8988T (cell line): ENCODE data around the gene IQSEC3.

Source experiments
- DNase-seq: peaks from one replicate; pipeline ENCODE4 v3.0.0; 2011

The IQSEC3 gene

GRCh38 chr12:80681-81190 is 14.2 kb downstream of the IQSEC3 start:
- no peak for DNase-seq

DNA sequence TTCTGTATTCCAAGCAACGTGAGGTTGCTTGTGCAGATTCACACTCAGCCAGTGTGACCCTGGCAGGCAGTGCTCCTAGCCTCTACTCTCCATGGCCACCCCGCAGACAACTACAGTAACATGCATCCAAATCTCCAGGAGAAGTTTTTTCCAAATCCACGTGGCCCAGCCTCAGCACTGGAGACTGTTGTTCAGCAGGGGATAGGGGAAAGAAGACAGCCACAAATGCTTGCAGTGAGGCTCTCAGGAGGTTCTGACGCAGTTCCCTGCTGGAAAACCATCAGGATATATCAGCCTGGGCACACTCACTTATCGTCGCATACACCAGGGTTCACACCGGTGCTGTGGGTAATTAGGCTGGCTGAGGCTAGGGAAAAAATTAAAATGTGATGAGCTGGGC is 16.2 kb downstream of the IQSEC3 start:
- no peak for DNase-seq

DNA sequence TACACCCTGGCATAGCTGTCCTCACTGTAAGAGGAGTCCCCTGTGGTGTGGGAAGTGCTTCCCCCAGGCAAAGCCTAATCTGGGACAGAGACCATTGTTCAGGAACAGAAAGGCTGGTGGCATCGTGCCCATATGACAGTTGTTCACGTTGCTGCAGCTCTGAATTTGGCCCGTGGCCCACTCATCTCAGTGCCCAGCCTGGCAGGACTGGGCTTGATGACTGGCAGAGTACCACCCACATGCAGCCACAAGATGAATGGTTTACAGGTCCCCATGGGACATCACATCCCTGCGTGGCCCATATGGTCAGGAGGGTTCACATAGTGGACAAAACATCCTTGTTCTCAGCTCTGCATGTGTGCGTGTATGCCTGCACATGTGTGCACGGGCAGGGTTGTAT is 17.5 kb downstream of the IQSEC3 start:
- DNase-seq, result no peak

DNA sequence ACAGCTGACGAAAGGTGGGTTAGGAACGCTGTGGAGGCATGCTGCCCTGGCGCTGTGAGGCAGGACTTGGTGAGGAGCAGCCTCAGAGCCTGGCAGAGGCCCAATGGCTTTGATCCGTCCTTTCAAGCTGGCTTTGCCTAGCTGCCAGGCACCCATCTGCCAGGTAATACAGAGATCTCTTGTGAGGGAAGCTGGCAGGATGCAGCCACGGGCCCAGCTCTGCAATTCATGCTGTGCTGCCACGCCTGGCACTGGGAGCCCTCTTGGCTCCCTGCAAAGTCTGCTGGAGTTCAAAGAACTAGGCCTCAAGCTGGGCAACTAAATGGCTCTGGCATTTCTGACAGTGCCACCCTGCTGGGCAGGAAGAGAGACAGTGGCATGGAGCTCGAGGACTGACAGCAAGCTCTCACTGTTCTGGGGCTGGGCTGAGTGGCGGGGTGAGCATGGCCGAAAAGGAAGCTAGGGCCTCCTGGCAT is 18.7 kb downstream of the IQSEC3 start:
- DNase-seq, result no peak

DNA sequence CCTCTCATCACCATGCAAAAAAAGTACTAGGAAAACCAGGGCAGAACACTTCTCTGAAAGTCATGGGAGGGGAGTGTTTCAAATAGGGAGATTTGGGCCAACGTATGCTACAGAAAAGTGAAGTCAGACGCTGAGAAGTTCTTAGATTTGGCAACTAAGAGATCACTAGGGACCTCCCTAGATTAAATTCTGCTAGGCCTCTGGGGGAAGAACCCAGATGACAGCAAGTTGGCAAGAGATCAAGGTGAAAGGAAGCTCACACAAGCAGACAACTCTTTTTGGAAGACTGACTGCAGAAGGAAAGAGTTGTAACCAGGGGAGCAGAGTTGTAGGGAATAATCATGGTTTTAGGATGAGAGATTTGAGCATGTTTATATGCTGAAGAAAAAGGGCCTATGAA is 20.7 kb downstream of the IQSEC3 start:
- no peak for DNase-seq

- no peak for DNase-seq
These were observed 21.3 kb downstream of the IQSEC3 start for GRCh38 chr12:87856-88255.

DNA sequence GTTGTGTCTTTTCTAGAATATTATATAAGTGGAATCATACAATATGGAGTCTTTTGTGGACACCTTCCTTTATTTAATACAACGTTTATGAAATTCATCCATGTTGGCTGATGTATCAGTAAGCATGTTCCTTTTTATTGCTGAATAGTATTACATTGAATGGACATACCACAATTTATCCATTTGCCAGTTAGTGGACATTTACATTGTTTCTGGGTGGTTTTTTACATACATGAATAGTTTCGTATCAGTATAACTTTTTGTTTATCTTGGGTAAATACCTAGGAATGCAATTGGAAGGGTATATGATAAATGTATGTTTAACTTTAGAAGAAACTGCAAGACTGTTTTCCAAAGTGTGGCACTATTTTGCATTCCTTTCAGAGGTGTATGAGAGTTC is 23.1 kb downstream of the IQSEC3 start:
- DNase-seq, result no peak

DNA sequence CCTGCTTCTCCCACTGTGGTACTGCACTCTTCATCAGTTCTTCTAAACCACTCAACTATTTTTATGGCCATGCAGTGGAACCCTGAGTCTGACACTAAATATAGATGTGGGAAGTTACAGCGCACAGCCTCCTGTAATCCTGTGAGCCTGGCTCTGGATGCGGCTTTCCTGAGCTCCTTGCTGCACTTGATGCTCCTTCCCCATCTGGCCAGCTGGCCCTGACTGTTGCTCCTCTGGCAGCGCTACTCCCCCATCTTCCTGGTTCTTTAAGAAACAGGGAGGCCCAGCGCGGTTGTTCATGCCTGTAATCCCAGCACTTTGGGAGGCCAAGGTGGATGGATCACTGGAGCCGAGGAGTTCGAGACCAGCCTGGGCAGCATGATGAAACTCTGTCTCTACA is 24.6 kb downstream of the IQSEC3 start:
- no peak for DNase-seq

GRCh38 chr12:93266-94005 is 26.9 kb downstream of the IQSEC3 start:
- no peak for DNase-seq

- no peak for DNase-seq
These were observed 30.0 kb downstream of the IQSEC3 start for GRCh38 chr12:96543-96942.

GRCh38 chr12:98924-99352 is 32.4 kb downstream of the IQSEC3 start:
- no peak for DNase-seq

DNA sequence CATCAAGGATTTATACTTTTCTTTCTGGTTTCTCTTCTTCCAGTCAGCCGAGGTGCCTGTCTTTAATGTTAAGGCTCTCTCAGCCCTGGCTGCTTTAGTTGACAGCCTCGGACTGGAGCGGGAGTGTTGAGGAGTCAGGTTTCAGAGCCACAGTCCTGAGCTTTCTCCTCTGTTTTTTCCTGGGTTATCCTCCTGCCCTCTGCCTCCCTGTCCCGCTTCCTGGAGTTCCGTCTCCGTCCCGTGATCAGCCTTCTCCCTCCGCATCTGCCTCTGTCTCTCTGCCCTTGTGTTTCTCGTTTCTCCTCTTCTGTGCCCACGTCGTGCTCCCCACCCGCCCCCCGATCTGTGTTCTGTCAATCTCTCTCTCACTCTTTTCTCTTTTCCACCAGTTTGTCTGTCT is 33.0 kb downstream of the IQSEC3 start:
- no peak for DNase-seq

DNA sequence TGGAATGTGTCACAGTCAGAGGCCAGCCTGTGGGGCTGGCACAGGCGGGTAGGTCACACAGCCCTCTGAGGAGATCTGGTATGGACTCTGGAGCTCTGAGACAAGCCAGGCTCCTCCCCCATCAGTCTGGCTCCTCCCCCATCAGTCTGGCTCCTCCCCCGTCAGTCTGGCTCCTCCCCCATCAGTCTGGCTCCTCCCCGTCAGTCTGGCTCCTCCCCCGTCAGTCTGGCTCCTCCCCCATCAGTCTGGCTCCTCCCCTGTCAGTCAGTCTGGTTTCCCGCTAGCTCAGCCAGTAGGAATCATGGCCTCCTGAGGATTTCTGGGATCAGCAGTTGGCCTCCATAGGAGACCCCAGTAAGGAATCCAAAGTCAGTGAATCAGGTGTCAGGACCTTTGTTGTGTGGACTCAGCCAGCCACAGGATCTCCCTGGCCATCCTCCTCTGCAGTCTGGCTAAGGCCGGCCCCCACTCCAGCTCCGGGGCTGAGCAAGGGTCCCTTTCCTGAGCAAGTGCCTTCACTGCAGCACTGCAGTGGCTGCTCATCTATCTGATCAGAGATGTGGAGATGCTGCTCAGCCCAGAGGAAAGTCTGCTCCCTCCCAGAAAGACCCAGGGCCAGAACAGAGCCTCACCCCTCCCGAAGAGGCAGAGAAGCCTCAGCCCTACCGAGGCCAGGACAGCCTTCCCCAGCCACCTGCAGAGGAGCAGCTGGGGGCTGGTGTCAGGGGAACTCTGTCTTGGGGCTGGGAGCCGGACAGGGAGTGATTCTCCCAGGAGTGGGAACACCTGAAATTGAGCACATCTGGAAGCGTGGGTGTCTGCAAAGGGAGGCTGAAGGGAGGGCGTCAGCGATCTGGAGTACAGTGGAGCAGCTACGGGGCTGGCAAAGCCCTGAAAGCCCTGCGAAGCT is 35.7 kb downstream of the IQSEC3 start:
- no peak for DNase-seq

- no peak for DNase-seq
These were observed 36.3 kb downstream of the IQSEC3 start for GRCh38 chr12:102879-103168.

DNA sequence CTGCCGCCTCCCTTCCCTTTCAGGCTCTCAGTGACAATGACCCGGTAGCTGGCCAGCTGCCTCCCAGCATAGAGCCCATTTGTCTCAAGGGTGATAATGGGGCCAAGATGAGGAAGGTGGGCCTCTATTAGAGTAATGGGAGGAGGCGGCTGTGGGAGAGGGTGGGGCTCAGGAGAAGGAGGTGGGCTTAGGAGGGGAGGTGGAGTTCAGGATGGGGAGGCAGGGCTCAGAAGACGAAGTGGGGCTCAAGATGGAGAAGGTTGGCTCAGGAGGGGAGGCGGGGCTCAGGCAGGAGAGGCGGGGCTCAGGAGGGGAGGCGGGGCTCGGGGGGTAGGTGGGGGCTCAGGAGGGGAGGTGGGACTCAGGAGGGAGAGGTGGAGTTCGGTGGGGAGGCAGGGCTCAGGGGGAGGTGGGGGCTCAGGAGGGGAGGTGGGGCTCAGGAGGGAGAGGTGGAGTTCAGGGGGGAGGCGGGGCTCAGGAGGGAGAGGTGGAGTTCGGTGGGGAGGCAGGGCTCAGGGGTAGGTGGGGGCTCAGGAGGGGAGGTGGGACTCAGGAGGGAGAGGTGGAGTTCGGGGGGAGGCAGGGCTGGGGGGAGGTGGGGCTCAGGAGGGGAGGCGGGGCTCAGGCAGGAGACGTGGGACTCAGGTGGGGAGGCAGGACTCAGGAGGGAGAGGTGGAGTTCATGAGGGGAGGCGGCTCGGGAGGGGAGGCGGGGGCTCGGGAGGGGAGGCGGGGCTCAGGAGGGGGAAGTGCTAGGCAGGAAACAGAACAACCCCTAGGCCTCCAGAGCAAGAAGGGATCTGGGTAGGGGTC is 36.8 kb downstream of the IQSEC3 start:
- no peak for DNase-seq

DNA sequence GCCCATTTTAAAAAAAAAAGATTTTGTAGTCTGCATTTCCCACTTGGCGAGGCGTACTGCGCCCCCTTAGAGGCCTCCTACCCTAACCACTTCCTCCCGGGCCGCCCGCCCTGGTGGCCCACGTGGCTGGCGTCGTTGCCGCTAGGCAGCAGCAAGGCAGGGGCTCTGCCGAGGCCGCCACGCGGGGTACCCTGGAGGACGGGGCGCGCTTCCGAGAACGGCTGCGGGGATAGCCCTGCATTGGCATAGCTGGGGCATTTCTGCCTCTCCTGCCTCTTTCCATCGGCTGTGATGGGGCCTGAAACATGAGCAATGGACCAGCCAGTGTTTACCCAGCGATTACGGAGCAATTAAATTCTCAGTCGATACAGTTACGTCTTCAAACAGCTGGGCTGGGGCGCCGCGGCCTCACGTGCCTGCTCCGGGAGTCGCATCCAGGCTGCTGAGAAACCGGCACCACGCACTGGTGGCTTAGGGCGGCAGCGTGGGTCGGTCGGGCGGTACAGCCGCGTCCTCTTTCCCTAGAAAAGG is 38.0 kb downstream of the IQSEC3 start:
- no peak for DNase-seq

- no peak for DNase-seq
These were observed 39.1 kb downstream of the IQSEC3 start for GRCh38 chr12:105696-106095.

DNA sequence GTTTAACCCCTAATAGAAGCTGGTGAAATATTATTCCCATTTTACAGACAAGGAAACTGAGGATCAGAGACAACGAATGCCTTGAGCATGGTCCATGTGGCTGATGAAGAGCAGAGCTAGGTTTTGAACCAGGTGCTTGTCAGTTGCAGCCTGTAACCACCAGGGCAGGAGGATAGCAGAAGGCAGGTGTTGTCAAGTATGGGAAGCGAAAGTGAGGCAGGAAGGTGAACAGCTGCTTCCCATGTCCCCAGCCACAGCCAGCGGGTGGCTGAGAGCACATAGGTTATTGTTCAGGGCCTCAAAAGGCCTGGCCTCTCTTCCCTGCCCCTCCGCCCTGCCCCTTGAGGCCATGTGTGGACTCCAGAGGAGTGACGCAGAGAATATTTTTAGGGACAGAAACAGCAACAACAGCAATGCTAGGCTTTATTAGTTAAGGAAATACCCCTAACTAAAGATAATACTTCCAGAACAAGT is 39.6 kb downstream of the IQSEC3 start:
- DNase-seq, result no peak

DNA sequence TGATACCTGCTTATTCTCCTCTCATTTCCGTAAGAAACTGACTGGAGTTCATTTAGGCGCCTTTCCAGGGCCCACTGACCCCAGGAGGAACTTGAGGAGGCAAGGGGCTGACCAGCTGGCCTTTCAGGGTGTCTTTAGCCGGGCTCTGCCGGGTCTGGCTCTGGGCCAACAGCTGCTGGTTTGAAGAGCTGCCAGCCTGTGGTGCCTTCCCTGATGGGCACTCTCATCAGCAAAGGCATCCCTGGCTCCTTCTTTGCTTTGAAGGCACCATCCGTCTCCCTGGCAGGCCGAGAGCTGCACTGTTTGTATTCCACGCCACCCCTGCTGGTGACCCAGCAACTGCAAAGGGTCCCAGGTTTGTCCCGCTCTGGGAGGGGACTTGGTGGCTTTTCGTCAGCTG is 42.0 kb downstream of the IQSEC3 start:
- DNase-seq, result no peak

DNA sequence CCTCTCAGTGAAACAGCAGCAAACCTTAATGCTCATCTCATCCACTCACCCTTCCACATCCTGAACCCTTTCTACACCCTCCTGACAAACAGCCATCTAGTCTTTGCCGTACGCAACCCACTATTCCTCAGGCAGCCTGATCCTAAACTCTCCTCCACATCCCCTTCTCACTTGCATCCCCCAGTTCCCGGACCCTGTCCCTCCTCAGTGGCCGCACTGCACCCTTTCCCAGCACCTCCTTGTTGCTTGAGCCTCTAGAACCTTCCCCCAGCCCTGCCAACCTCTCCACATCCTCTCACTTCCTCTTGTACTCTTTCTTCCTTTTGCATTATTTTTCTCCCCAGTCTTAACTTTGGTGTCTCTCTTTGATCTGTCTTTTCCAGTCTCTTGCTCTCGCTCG is 42.9 kb downstream of the IQSEC3 start:
- no peak for DNase-seq

DNA sequence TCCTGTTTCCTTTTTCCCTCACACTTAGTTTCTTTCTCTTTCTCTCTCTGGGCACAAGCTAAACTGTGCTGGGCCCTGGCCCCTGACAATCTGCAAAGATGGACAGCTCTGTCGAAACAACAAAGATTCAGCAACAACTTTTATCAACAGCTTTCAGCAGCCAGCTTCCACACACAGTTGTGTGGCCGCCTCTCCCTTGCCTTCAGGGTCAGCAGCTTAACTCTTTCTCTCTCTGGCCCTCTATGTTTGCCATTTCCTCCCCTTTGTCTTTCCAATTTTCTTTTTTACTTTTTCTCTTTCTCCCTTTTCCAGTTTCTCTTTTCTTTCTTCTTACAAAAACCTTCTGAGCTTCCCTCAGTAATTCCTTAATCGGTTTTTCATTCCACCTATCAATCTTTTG is 43.3 kb downstream of the IQSEC3 start:
- DNase-seq, result no peak

DNA sequence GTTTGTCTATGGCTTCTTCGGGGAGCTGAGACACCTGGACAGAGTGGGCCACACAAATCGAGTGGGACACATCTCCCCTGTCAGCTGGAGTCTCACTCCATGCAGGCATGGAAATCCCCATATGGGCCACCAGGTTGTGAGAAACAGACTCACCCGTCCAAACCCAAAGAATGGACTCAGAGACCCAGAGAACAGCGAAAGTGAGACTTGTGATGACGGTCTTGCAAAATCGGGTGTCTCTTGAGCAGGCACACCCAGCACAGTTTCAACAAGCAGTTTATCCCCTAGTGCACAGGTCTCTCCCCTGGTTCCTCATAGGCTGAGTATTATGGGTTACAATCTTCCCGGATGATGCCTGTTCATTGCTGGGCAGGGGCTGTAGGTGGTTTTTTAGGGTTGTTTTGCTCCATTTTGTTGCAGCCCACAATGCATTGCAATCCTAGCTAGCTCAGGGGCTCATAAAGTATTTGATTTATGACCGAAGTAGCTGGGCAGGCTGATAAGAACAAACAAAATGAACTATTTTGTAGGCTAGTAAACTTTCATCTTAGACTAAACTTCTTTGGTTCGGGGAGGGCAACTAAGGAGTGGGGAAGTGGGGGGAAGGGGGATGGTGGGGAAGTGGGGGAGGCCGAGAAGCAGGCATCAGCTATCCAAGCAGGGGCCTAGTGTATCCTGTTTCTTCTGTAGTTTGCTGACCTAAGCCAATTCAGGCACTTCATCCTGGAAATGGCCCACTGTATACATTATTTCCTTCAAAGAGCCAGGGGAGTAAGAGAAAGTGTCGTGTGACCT is 45.3 kb downstream of the IQSEC3 start:
- no peak for DNase-seq
